HG03097 (cell line): ENCODE results near the gene HSPB6.
A peak's percentile ranks its signal among the peaks of the same experiment; 100 is the strongest.

Source experiments
- ATAC-seq: cut with Tn5 transposase; IDR thresholded peaks from one replicate; pipeline ENCODE4 v1.9.1; 2021; ENCODE audit not compliant: unreplicated experiment, low FRiP score

Gene HSPB6

DNA sequence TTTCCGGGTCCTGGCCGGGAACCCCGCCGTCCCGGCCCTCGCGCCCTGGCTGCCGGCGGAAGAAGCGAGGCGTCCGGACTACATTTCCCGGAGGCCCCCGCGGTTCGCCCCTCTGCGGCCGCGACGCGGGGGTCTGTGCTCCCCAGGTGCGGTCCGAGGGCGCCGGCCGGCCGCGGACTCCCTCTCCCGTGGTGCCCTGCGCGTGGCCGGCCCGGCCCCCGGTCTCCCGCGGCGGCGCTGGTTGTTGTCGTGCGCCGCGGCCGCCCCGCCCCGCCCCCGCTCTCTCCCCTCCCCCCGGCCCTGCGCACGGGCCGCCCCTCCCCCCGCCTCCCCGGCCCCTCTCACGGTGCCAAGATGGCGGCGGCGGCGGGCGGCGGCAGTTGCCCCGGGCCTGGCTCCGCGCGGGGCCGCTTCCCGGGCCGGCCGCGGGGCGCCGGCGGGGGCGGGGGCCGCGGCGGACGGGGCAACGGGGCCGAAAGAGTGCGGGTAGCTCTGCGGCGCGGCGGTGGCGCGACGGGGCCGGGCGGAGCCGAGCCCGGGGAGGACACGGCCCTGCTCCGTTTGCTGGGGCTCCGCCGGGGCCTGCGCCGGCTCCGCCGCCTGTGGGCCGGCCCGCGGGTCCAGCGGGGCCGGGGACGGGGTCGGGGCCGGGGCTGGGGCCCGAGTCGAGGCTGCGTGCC, 39.0 kb downstream of the HSPB6 start, which contains the start of gene KMT2B:
Gene KMT2B (plus strand): TSS at position 339 of the 680 bp plus-strand sequence. CDS start 16 bp downstream, at position 355.
- peak; percentile 54 for ATAC-seq

DNA sequence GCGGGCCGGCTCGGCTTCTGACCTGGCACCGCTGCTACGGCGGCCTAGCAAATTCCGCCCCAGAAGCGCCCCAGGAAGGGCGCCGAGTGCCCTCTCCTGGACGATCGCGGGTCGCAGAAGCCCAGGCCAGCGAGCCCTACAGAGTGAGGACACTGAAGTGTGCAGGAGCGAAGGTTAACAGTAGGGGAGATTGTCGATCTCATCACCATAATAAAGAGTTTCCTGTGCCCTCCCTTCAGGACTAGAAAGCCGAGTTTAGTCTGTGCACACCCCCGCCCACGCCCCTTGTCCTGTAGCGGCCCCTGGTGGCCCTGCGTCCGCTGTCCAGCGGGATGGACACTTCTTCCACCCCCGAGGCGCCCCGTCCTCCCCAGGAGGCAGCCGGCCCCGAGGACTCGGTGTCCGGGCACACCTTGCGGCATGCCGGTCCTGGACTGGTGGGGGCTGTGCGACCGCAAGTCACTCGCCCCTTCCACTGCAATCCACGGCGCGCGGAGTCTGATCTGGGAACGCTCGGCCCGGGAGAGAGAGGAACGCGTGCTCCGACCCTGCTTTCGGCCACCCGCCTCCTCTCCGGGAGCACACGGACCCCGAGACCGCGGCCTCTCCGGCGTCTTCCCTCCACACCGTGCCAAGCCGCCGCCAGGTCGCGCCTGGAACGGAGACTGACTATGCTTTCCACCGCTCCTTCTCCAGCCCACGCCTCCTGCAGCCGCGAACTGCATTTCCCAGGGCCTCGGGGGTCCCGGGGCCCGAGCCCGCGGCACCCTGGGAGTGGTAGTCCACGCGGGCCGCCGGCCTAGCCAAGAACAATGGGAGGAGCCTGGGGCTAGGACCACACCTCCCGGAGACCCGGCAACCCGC, 39.8 kb downstream of the HSPB6 start:
- ATAC-seq: peak; percentile 52

DNA sequence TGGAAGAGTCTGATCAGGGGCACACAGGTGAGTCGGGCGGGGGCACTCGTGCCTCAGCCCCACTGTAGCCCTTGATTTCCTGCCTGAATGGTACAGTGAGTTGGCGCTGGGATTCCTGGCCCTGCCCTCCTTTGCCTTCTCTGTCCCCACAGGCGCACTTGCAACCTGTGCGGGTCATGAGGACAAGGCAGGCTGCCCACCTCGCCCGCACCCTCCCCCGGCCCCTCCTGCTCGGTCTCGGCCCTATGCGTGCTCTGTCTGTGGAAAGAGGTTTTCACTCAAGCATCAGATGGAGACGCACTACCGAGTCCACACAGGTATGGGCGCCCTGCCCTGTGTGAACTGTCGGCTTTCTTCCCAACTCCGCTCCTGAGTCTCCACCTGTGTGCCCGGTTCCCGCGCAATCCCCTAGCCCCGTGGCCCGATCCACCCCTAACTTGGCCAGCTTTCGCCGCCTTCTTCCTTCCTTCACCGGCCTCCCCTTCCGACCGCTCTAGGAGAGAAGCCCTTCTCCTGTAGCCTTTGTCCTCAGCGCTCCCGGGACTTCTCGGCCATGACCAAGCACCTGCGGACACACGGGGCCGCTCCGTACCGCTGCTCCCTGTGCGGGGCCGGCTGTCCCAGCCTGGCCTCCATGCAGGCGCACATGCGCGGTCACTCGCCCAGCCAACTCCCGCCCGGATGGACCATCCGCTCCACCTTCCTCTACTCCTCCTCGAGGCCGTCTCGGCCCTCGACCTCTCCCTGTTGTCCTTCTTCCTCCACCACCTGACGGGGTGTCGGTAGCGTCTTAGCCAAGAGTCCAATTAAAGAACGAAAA, 40.6 kb downstream of the HSPB6 start:
- ATAC-seq: no peak

DNA sequence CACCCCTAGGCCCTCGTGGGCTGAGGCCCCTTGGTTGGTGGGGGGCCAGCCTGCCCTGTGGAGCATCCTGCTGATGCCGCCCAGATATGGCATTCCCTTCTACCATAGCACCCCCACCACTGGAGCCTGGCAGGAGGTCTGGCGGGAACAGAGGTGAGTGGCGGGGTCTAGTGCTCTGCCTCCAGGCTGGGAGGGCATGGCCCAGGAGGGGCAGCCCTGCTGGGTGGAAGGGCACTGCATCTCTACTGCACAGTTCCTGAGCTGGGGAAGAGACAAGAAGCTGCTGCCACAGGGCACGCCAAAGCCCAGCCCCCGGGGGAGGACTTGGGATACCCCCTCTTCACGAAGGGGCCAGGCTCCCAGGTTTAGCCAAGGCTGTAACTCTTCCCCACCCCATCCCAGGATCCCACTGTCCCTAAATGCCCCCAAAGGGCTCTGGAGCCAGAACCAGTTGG, 41.4 kb downstream of the HSPB6 start:
- no peak for ATAC-seq

DNA sequence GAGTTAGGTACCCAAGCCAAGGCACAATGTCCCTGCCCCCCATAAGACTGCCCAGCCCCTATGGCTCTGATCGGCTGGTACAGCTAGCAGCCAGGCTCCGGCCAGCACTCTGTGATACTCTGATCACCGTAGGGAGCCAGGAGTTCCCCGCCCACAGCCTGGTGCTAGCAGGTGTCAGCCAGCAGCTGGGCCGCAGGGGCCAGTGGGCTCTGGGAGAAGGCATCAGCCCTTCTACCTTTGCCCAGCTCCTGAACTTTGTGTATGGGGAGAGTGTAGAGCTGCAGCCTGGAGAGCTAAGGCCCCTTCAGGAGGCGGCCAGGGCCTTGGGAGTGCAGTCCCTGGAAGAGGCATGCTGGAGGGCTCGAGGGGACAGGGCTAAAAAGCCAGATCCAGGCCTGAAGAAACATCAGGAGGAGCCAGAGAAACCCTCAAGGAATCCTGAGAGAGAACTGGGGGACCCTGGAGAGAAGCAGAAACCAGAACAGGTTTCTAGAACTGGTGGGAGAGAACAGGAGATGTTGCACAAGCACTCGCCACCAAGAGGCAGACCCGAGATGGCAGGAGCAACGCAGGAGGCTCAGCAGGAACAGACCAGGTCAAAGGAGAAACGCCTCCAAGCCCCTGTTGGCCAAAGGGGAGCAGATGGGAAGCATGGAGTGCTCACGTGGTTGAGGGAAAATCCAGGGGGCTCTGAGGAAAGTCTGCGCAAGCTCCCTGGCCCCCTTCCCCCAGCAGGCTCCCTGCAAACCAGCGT, 42.1 kb downstream of the HSPB6 start:
- no peak for ATAC-seq

DNA sequence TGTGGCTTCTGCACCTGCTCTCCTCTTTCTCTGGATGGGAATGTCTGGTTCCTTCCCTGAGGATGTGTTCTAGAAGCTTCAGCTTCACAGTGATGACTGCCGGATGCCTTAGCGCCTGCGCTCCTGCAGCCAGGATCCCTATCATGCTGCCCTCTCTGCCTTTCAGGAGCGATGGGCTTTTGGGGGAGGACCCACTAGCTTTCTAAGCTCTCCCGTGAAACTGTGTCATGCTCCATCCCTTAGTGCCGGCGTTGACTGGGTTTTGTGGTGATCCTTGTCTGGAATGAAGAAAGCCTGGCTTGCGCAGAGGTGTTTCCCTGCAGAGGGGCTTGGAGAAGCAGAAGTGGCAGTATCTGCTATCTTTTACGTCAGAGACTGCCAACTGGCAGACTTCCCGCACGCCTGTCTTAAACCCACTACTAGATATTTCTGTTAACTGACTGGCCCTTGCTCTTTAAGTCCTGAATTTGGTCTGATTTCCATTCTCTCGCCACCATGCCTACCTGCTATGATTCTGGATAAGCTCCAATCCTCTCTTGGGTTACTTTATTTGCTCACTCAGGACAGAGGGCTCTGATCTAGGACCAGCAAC, 42.8 kb downstream of the HSPB6 start:
- no peak for ATAC-seq

DNA sequence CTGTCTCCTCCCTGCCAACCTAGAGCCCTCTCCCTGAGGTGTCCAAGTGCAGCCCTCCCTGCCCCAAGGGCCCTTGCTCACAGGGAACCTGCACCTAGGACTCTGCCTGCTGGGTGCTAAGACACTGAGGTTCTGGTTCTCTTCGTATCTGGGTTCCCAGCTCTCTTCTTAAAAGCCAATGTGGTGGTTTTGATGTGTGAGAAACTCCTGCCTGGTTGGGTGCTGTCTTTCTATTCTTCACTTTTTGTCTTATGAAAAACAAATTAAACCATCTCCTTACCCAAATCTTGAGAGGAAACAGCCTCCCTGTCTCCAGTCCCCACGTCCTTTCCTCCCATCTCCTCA, 43.4 kb downstream of the HSPB6 start:
- ATAC-seq: no peak

DNA sequence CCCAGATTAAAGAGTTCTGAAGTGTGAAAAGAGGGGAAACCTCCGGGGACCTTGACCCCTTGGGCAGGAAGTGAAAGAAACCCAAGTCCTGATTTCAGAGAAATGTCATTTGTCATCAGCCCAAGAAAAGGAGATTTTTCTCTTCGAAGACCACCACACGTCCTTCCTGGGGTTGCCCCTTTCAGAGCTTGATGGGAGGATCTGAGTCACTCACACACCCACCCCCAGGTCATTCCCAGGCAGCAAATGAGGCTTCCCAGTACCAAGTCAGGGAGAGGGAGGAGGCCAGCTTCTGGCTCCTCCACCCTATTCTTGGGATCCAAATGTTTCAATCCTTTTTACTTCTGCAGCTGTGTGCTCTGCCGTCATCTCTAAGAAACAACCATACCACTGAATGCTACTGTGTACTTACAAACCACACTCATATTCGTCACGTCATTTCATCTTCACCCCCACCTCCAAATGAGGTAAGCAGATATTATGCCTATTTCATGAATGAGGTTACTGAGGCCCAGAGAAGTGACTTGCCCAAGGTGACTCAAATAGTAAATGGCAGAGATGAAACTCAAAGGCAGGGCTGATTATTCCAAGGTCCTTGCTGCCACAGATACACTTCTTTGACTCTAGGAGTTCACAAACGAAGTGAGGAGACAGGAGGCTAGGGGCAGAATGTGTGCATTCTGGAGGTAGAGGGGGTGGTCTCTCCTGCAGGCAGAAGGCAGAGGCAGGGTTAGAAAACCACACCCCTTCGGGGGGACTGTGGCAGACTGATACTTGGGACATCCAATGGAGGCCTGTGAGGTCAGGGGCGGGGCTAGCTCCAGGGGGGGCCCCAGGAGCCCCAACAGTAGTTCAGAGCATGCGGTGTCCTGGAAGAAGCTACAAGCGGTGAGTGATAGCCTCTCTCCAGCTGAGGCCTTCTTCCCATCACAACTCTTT, 44.0 kb downstream of the HSPB6 start:
- no peak for ATAC-seq

DNA sequence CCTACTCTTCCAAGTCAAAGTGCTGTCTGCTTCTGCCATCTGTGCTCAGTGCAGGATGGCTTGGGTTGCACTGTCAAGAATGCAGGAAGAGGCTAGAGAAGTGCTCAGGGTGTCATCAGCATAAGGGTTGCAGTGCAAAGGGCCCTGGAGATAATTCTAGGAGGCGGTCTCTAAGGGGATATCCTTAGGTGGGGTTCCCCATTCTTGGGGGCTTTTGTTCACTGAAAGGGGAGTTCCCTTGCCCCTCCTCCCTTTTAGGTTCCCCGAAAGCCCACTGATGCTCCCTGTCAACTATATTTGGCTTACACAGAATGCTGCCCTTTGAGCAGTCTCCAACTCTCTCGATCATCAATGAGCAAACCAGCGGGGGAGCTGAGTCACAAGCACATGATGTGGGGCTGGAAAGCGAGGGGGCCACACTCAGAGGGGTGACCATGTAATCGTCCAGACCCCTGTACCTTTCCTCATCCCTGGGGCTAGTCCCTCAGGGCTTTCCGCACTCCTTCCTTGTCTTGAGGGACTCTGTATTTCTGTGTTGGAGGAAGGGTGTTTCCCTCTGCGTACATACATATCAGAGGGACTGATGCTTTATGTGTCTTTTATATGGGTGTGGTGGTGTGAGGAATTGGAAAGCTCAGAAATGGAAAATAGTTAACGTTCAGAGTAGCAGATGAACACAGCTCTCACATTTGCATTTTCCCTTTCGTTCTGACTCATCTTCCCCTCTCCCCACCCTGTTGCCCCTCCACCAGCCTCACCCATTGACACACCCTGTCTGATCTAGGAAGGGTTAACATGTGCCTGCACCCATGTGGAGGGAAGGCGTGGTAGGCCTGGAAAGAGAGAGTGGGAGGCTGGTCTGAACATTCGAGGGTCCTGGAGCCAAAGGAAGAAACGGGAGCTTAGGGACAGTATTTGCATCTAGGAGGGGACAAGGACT, 45.8 kb downstream of the HSPB6 start:
- no peak for ATAC-seq

DNA sequence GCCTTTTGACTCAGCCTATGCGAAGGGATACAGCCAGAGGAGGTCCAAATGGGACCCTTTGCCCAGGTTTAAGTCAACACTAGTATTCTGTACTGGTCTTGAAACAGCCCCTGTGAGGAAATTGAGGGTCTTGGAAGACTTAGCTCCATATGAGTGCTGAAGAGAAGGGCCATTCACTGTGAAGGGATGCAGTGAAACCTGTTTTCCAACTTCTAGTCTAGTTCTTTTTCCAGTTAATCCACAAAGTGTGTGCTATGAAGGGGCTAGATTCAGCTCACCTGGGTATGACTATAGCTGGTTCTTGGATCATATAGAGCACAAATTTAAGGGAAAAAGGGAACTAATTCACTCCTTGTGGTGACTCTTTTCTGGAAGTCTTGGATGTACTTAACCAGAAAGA, 48.4 kb downstream of the HSPB6 start:
- no peak for ATAC-seq
